HG02588 (cell line): ENCODE data around the gene IFT122.
"Not testable (repeated sequence)": the region's sequence is repeated elsewhere in the genome, so short reads cannot be mapped to it uniquely, and the experiment has no call there.

Source experiments
- ATAC-seq: cut with Tn5 transposase; IDR thresholded peaks from one replicate; pipeline ENCODE4 v1.9.1; 2021; ENCODE audit warnings: mild to moderate bottlenecking, moderate library complexity; ENCODE audit not compliant: unreplicated experiment

The IFT122 gene

DNA sequence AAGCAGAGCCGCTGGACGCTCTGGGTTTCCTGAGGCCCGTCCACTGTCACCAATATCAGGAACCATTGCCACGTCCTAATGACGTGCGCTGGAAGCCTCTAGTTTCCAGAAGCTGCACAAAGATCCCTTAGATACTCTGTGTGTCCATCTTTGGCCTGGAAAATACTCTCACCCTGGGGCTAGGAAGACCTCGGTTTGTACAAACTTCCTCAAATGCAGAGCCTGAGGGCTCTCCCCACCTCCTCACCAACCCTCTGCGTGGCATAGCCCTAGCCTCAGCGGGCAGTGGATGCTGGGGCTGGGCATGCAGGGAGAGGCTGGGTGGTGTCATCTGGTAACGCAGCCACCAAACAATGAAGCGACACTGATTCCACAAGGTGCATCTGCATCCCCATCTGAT, 91.7 kb downstream of the IFT122 start:
- ATAC-seq: no peak

DNA sequence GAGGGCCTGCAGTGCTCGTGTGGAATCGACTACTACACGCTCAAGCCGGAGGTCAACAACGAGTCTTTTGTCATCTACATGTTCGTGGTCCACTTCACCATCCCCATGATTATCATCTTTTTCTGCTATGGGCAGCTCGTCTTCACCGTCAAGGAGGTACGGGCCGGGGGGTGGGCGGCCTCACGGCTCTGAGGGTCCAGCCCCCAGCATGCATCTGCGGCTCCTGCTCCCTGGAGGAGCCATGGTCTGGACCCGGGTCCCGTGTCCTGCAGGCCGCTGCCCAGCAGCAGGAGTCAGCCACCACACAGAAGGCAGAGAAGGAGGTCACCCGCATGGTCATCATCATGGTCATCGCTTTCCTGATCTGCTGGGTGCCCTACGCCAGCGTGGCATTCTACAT, 92.2 kb downstream of the IFT122 start:
- ATAC-seq: no peak

DNA sequence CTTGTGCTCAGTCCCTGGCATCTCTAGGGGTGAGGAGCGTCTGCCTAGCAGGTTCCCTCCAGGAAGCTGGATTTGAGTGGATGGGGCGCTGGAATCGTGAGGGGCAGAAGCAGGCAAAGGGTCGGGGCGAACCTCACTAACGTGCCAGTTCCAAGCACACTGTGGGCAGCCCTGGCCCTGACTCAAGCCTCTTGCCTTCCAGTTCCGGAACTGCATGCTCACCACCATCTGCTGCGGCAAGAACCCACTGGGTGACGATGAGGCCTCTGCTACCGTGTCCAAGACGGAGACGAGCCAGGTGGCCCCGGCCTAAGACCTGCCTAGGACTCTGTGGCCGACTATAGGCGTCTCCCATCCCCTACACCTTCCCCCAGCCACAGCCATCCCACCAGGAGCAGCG, 93.4 kb downstream of the IFT122 start:
- ATAC-seq: no peak

DNA sequence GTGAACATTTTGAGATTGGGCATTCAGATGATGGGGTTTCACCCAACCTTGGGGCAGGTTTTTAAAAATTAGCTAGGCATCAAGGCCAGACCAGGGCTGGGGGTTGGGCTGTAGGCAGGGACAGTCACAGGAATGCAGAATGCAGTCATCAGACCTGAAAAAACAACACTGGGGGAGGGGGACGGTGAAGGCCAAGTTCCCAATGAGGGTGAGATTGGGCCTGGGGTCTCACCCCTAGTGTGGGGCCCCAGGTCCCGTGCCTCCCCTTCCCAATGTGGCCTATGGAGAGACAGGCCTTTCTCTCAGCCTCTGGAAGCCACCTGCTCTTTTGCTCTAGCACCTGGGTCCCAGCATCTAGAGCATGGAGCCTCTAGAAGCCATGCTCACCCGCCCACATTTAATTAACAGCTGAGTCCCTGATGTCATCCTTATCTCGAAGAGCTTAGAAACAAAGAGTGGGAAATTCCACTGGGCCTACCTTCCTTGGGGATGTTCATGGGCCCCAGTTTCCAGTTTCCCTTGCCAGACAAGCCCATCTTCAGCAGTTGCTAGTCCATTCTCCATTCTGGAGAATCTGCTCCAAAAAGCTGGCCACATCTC, 94.5 kb downstream of the IFT122 start:
- ATAC-seq: no peak

DNA sequence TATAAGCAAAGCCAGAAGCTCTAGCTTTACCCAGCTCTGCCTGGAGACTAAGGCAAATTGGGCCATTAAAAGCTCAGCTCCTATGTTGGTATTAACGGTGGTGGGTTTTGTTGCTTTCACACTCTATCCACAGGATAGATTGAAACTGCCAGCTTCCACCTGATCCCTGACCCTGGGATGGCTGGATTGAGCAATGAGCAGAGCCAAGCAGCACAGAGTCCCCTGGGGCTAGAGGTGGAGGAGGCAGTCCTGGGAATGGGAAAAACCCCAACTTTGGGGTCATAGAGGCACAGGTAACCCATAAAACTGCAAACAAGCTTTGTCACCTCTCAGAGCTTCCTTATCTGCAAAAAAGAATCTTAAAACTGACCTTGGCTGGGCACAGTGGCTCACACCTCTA, 95.1 kb downstream of the IFT122 start:
- ATAC-seq: no peak

DNA sequence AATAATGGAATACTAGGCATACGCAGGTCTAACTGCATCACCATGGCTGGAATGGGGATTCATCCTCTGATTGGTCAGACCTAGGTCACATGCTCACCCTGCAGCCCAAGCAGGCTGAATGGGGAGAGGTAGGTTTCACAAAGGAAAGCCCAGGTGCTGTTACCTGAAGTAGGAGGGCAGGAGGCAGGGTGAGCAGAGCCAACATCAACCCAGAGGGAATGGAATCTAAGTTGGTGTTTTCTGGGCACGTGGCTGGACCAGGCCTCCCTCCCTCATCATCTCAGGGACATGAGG, 96.3 kb downstream of the IFT122 start:
- ATAC-seq: no peak

DNA sequence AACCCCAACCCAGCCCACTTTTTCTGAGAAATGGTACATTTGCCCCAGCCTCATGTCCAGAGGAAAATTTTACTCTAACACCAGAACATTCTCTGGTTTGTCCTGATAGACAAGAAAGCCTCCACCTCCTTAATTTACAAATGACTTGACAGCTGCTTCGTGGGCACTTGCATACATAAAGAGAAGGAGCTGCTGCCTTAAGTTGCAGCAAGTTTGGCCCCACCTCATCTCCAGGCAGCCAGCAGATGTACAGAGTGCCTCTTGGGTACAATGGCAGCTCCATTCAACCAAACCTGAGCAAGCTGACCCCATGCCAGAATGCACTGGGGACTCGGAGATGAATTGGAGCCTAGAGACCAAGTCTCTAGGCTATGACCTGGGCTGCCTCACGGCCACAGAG, 96.8 kb downstream of the IFT122 start:
- no peak for ATAC-seq

DNA sequence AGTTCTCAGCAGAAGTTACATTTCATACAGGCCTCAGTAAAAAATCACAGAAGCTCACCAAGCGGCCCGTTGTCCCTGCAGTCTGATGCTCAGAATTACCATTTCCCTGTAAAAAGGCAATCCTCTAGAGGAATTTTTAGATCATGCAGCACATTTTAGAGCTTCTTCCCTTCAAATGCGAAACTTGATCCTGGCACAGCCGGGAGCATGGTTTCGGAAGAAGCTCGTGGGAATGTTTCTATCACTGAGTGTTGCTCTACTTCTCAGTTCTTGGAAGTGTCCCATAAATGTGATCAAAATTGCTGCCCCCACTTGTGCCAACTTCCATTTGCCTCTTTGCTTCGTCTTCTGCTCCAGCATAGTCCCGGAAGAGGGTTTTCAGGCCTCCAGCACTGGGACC, 99.2 kb downstream of the IFT122 start:
- ATAC-seq: no peak

DNA sequence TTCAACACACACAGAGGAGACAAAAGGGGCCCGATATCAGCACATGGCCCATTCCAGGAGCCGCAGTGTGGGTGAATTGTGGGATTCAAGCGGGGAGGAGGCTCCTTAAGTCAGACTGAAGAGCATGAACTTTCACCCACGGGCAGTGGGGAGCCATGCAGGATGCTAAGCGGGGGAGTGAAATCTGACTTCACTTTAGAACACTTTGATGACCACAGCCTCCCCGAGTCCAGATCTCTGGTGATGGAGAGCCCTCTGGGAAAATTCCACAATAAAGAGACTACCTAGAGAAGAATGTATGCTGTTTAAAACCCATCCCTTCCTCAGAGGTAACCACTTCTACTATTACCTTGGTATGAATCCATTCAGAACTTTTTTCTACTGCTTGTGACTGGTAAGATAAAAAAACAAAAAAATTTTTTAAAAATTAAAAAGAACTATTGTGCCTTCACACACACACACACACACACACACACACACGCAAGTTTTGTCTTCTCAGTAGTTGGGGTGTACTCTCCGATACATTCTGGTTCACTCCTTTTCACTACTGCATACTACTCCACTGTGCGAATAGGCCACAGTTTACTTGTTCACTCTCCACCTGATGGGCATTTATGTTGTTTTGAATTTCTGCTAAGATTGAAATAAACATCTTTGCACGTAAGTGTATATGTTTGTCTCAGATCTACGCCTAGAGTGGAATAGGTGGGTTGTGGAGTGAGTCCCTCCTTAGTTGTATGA, 100.9 kb downstream of the IFT122 start:
- no peak for ATAC-seq

DNA sequence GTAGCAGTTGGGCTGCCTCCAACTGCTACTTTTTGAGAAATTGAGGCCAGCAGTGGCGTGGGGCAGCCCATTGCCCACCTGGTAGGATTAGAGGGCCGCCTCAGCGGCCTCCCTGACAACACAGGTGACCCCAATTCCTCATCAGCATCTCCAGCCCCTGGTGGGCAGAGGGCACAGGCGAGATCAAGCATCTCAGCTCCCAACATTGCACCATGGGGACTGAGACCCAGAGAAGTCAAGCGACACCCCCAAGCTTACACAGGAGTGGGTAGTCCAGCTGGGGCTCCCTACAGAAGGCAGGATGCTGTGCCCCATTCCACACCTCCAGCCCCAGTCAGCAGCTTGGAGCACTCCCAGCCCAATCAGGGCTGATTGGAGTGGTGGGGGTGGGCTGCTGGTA, 102.7 kb downstream of the IFT122 start:
- ATAC-seq: no peak

DNA sequence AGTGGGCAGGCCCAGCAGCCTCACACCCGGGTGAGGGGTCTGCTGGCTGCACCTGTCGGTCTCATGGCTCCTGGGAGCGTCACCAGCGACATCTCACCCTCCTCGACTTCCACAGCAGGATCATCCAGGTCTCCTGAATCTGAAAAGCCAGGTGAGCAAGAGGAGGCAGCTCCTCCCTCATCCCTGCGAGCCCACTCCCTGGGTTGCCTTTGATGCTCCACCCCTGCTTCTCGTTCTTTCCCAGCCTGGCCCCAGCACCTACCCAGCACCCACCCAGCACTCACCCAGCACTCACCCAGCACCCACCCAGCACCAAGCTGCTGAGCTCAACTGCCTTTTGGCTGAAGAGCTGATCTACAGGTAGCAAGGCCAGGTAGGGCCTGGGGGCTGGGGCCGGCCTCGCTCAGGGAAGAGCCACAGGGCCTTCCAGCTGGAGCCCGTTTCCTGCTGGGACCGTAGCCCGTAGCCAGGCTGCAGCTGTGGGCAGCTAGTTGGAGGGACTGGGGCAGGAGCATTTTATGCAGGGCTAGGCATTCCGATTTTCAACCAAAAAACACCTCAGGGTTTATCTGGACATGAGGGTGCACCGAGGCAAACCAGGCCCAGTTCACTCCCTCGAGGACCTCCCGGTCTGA, 103.2 kb downstream of the IFT122 start, which contains the start of gene H1-8:
H1-8 (plus strand) TSS at position 20 of the 635 bp plus-strand sequence; CDS start at position 64, 44 bp downstream.
- ATAC-seq: no peak

DNA sequence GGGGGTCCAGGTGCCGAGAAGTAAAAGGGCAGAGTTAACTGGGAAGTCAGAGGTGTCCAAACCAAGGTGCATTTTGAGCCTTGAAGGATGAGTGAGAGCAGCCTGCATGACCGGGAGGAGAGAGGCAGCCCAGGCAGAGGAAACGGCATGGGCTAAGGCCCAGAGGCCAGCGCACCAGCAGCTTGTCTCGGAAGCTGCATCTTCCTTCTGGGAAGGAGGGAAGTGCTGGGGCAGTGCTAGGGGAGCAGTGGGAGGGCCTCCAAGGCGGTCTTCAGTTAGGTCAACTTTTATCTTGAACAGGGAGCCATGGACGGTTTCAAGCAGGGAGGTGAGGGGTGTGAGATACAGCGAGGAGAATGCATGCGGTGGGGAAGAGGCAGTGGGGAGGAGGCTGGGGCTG, 104.0 kb downstream of the IFT122 start:
- ATAC-seq: no peak

DNA sequence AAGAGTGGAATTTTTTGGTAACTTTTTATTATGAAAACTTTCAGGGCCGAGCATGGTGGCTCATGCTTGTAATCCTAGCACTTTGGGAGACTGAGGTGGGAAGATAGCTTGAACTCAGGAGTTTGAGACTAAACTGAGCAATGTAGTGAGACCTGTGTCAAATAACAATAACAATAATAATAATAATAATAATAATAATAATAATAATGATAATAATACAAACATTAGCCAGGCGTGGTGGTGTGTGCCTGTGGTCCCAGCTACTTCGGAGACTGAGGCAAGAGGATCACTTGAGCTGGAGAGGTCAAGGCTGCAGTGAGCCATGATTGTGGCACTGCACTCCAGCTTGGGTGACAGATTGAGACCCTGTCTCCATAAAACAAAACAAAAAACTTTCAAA, 105.9 kb downstream of the IFT122 start:
- not testable (repeated sequence) for ATAC-seq

DNA sequence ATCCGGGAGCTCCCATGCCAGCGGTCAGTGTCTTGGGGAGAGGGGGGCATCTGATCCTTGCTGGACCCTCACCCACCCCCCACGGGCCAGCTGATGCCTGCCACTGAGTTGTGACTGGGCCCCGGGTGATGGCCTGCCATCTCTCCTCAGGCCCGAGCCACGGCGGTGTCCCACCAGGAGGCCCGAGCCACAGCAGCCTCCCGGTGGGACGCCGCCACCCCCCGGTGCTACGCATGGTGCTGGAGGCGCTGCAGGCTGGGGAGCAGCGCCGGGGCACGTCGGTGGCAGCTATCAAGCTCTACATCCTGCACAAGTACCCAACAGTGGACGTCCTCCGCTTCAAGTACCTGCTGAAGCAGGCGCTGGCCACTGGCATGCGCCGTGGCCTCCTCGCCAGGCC, 107.2 kb downstream of the IFT122 start:
- ATAC-seq: no peak

DNA sequence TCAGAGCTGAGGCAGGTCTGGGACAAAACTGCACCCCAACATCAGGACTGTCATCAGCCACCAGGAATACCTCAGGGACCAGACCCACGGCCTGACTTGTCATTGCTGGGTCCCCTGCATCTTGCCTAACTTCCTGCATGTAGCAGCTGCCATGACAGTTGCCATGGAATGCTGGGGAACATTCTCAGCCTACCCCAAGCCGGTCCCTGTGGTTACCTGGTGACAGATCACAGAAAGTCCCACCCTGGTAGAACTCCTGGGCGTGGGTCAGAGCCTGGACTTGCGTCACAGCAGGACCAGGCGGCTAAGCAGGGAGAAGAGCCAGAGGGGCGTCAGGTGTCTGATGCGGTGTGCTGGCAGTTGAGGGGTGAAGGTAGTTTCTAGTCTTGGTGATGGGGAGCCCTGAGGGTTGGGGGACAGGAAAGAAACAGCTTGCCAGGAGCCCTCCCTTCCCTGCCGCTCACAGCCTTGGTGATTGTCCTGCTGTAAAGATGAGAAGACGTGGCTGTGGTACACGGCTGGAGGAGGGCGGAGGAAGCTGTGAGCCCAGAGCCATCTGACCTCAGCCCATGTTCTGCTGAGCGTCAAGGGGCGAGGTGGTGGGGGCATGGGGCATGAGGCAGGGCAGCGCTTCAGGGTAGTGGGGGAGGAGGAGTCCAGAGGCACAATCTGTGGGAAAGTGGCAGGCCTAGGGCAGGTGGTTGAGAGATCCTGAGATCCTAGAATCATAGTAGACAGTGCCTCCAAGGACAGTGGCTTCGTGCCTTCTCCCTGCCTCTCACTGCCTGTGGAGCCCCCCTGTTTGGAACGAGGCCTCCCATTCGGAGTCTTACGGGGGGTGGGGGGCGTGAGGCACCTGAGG, 108.3 kb downstream of the IFT122 start:
- ATAC-seq: no peak

DNA sequence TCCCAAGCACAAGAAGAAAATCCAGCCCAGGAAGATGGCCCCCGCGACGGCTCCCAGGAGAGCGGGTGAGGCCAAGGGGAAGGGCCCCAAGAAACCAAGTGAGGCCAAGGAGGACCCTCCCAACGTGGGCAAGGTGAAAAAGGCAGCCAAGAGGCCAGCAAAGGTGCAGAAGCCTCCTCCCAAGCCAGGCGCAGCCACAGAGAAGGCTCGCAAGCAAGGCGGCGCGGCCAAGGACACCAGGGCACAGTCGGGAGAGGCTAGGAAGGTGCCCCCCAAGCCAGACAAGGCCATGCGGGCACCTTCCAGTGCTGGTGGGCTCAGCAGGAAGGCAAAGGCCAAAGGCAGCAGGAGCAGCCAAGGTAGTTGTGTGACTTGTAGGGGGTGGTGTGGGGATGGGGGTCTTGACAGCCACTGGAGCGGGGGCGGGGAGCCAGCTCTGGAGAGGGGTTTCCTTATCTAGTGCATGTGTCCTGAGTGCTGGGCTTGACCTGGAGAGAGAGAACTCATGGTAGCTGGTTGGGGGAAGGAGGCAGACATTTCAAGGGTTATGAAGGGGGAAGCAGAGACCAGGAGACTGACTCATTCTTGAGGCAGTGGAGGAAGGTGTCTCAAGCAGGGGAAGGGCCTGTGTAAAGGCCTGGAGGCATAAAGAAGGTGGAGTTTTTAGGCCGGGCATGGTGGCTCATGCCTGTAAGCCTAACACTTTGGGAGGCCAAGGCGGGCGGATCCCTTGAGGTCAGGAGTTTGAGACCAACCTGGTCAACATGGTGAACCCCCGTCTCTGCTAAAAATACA, 109.2 kb downstream of the IFT122 start:
- no peak for ATAC-seq

DNA sequence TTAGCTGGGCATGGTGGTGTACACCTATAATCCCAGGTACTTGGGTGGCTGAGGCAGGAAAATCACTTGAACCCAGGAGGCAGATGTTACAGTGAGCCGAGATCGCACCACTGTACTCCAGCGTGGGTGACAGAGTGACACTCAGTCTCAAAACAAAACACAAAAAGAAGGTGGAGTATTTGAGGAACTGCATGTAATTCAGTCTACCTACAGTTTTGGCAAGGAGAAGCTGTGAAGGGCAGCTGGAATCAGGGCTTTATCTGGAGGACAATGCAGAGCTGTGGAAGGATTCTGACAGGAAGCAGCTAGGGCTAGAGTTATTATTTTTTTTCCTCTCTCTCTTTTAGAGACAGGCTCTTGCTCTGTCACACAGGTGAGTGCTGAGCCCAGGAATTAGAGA, 109.8 kb downstream of the IFT122 start:
- ATAC-seq: no peak

DNA sequence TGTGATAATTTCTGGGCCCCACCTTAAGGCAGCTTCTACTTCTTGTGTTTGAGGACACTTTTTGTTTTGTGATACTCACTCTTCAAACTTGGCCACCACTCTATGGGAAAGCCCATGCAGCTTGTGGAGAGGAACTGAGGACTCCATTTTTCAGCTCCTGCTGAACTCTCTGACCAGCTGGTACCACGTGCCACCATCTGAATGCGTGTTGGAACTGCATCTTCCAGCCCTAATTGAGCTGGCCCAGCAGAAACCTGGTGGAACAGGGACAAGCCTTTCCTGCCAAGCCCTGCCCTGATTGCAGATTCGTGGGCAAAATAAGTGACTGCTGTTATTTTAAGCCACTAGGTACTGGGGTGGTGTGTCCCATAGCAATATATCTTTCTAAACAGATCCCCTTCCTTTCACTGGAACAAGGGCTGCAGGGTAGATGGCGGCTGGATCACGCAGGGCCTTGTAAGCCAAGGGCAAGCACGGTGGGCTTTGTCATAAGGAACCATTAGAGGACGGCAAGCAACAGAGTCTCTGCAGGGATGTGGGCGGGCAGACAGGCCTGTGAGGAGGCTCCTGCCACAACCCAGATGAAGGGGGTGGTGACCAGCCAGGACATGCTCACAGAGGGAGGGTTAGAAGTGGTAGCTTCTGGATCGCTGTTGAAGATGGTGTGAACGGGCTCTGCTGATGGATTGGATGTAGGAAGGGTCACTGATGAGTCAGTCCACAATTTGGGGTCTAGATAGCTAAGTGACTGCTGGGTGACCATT, 112.4 kb downstream of the IFT122 start:
- ATAC-seq: no peak

DNA sequence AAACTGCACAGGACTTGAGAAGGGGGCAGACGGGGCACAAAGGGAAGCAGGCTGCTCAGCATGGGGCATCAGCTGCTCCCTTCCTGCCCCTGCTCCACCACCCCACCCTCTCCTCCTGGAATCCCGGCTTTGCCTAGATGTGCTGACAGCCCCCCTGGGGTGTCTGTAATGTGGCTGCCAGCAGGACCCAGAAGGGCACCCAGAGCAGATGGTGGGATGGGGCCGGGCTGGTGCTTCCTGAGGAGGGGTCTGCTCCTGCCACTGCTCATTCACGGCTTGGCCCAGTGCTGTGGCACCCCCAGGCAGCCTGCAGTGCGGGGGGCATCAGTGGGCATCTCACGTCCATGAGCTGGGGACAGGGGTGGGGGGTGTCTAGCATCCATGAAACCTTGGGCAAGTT, 113.1 kb downstream of the IFT122 start:
- ATAC-seq: no peak

DNA sequence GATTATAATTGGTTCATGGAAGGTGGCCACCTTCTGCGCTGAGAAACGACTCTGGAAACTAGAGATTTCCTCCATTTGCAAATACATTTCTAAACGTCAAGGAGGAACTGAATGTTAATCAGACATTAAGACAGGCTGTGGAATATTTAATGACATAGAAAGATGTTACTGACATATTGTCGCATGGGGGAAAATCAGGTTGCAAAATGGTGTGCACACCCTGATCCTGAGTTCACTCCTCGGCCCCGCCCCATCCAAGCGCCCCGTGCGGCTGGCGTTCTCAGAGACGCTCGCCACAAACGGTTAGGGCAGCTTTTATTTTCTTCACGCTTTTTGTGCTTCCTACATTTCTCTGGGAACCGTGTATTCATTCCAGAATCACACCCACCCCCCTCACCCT, 113.7 kb downstream of the IFT122 start:
- ATAC-seq: no peak
